Progenitor cell of endocrine pancreas (in vitro differentiated cells): ENCODE data around the gene CNOT10. TPM values are rescaled to one million over a fixed set of nuclear protein-coding genes. Genes with fewer than 3 reads are reported as not detected.

Experiments
- DNase-seq: peaks from one replicate; pipeline ENCODE4 v3.0.0; 2021; ENCODE audit warnings: low spot score; ENCODE audit not compliant: unreplicated experiment
- H3K27ac Mint-ChIP-seq: 2 replicates; pipeline ENCODE4 v1.8.0; 2021; ENCODE audit warnings: mild to moderate bottlenecking, moderate library complexity, mixed read lengths
- H3K27me3 Mint-ChIP-seq: 2 replicates; pipeline ENCODE4 v1.8.0; 2021; ENCODE audit warnings: mixed read lengths
- H3K36me3 Mint-ChIP-seq: 2 replicates; pipeline ENCODE4 v1.8.0; 2022; ENCODE audit warnings: mixed read lengths; ENCODE audit not compliant: insufficient read depth
- H3K4me1 Mint-ChIP-seq: 2 replicates; pipeline ENCODE4 v1.8.0; 2021; ENCODE audit warnings: low read depth, mixed read lengths
- H3K4me3 Mint-ChIP-seq: 2 replicates; pipeline ENCODE4 v1.8.0; 2021; ENCODE audit warnings: low read depth, mild to moderate bottlenecking, moderate library complexity, mixed read lengths
- H3K9me3 Mint-ChIP-seq: 2 replicates; pipeline ENCODE4 v1.8.0; 2021; ENCODE audit warnings: low read depth, mixed read lengths
- total RNA-seq: library from RNA; stranded (reverse); gene quantifications from 2 replicates; pipeline ENCODE4 v1.2.1, GENCODE V29; 2021
- TF ChIP-seq, protein P1 (sequence below): fragments of 200-600 bp; sonication (generic); IDR thresholded peaks from one replicate; pipeline ENCODE4 v1.5.0; 2021; ENCODE audit warnings: antibody characterized with exemption, mild to moderate bottlenecking; ENCODE audit not compliant: unreplicated experiment

The CNOT10 gene
- total RNA-seq, 1 donor from 2014 or later = 52.5 TPM

DNA sequence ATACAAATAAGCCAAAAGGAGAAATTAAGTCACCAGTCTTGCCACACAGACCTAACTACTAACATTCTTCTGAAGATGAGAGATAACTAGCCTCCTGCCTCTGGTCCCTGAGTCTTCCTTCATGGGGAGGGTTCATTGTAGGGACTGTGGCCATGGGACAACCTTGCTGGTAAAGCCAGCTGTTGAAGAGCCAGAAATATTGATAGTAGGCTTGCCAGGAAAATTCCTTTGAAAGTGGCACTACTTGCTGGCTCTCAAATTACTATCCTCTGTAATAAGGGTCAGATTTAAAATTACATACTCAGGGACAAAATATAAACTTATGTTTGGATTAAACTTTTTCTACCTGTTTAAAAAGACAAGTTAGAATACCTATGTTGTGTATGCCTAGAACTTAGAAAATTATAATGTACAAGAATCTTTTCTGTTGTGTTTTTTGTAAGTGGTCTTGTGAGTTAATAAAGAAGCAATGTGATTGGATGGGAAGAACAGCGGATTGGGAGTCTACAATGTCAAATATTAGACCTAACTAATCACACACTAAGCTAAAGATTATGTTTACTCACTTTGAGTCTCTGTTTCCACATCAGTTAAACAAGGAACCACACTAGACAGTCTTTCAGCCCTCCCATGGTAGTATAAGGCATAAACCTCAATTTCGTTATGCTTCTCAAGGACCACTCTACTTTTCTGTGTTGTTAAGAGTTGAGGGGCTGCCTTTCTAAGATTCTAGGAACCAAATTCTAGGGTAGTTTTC is 72.8 kb downstream of the CNOT10 start:
- Mint-ChIP-seq H3K27ac (peak overlapping the region; percentile 21), H3K9me3 (peaks cover 4% of the 10 kb centered on the region), H3K27me3 (no peaks in the 10 kb centered on the region)

DNA sequence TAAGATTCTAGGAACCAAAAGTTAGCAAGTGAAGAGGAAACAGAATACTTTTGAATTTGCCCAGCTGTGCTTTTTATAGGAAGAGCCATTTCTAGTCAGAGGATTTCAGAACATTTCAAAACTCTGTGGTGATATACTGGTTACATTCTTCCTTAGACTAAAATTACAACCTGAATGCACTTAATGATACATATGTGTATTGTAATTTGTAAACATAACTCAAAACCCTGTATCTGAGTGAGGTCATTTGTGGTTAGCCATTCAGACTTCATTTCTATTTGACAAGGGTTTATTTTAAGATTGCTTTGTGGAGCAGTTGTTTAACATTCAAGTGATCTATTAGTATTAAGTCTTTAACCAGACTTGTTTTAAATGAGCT is 73.4 kb downstream of the CNOT10 start:
- peaks cover 16% of the 10 kb centered on the region for H3K4me1 Mint-ChIP-seq
- H3K27ac Mint-ChIP-seq = peak overlapping the region; percentile 21
- H3K9me3 Mint-ChIP-seq = peaks cover 4% of the 10 kb centered on the region
- TF ChIP-seq, protein P1, sequence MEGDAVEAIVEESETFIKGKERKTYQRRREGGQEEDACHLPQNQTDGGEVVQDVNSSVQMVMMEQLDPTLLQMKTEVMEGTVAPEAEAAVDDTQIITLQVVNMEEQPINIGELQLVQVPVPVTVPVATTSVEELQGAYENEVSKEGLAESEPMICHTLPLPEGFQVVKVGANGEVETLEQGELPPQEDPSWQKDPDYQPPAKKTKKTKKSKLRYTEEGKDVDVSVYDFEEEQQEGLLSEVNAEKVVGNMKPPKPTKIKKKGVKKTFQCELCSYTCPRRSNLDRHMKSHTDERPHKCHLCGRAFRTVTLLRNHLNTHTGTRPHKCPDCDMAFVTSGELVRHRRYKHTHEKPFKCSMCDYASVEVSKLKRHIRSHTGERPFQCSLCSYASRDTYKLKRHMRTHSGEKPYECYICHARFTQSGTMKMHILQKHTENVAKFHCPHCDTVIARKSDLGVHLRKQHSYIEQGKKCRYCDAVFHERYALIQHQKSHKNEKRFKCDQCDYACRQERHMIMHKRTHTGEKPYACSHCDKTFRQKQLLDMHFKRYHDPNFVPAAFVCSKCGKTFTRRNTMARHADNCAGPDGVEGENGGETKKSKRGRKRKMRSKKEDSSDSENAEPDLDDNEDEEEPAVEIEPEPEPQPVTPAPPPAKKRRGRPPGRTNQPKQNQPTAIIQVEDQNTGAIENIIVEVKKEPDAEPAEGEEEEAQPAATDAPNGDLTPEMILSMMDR = no peak
- no peaks in the 10 kb centered on the region for H3K27me3 Mint-ChIP-seq
- DNase-seq = no peak
- peaks cover 18% of the 10 kb centered on the region for H3K36me3 Mint-ChIP-seq
- no peak overlapping the region for H3K4me3 Mint-ChIP-seq

More for the DNA sequence above, 72.8 kb downstream of the CNOT10 start:
- H3K4me3 Mint-ChIP-seq = no peak overlapping the region
- TF ChIP-seq, protein P1 = no peak
- H3K4me1 Mint-ChIP-seq = peaks cover 16% of the 10 kb centered on the region
- no peak for DNase-seq
- H3K36me3 Mint-ChIP-seq = peaks cover 15% of the 10 kb centered on the region

DNA sequence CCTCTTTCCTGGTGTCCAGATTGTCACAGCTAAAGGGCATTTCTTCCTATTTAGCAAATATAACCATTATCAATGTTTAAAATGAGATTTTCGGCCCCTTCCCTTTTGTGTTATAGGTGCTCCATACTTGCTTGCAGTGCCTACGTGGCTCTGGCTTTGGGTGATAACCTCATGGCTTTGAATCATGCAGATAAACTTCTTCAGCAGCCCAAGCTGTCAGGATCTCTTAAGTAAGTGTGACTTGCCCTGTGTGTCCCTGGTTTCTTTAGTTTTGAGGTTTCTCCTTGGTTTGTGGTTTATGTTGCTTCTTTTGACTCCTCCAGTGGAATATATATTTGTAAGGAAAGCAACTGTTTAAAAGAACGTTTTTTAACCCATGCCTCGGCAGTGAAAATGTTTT is 74.4 kb downstream of the CNOT10 start:
- Mint-ChIP-seq H3K4me3 (no peak overlapping the region), H3K4me1 (peaks cover 16% of the 10 kb centered on the region), H3K9me3 (peaks cover 4% of the 10 kb centered on the region), H3K36me3 (peaks cover 19% of the 10 kb centered on the region), H3K27me3 (no peaks in the 10 kb centered on the region), H3K27ac (peak overlapping the region; percentile 54)
- no peak for DNase-seq
- TF ChIP-seq, protein P1 = no peak

DNA sequence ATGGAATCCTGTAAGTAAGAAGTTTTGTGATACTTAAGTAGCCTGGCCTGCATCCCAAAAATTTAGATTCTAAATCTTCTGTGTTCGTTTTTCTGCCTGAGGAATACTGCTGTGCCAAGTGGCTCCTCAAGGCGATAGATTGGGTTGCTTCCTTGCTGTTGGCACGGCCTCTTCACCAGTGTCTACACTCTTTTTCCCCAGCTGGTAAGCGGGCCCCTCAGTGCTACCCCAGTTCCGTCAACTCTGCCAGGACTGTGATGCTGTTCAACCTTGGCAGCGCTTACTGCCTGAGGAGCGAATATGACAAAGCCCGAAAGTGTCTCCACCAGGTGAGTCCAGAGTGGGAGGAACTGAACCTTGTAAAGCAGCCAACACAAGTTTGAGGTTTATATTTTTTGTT is 79.5 kb downstream of the CNOT10 start:
- Mint-ChIP-seq H3K4me1 (peaks cover 6% of the 10 kb centered on the region), H3K36me3 (peaks cover 24% of the 10 kb centered on the region), H3K27me3 (no peaks in the 10 kb centered on the region), H3K4me3 (no peak overlapping the region), H3K27ac (no peak overlapping the region), H3K9me3 (no peaks in the 10 kb centered on the region)
- no peak for DNase-seq
- TF ChIP-seq, protein P1 = no peak

DNA sequence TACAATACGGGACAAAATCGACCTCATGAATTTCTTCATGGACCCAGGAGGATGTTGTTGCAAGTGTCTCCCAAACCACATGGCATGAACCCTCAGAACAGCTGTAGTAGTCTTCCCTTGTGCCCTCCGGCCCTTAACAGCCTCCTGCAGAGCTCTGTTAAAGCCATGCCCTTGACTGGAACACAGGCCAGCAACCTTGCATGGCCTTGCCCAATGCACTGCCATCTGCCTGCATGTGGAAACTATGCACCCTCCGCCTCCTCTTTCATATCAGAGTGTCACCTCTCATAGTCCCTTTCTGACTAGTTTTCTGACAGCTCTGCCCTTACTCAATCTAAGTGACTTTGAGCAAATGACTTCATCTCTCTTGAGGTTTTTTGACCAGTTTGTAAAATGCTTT is 93.4 kb downstream of the CNOT10 start:
- TF ChIP-seq, protein P1 = no peak
- Mint-ChIP-seq H3K4me1 (peaks cover 1% of the 10 kb centered on the region), H3K27ac (no peak overlapping the region), H3K36me3 (peaks cover 10% of the 10 kb centered on the region), H3K27me3 (peaks cover 8% of the 10 kb centered on the region), H3K9me3 (no peaks in the 10 kb centered on the region), H3K4me3 (no peak overlapping the region)
- DNase-seq = no peak
